Stimulated activated naive CD8-positive, alpha-beta T cell treated with anti-CD3 and anti-CD28 coated beads, Interleukin-15, Interleukin-2, amounts not matched to agents 100 U/mL and 50 U/mL, for 24 hours (primary cell): Measurements from ENCODE around the gene ABRACL.
"Not testable (repeated sequence)": the region's sequence is repeated elsewhere in the genome, so short reads cannot be mapped to it uniquely, and the experiment has no call there.

Experiments
- ATAC-seq: fragments of 150-1000 bp; cut with Tn5 transposase; one replicate; pipeline ENCODE4 v1.10.0; 2021
- DNase-seq: peaks from one replicate; pipeline ENCODE4 v3.0.0; 2021

Gene ABRACL

GRCh38 chr6:139011980-139012379 is 16.6 kb upstream of the ABRACL start:
- ATAC-seq = no peak
- no peak for DNase-seq

- DNase-seq (no peak), ATAC-seq (no peak)
These were observed 15.3 kb upstream of the ABRACL start for GRCh38 chr6:139013185-139013800.

GRCh38 chr6:139014945-139015344 is 13.6 kb upstream of the ABRACL start:
- no peak for DNase-seq
- ATAC-seq = no peak

- ATAC-seq = no peak
These were observed 12.0 kb upstream of the ABRACL start for GRCh38 chr6:139016337-139017213.

GRCh38 chr6:139017227-139017626 is 11.3 kb upstream of the ABRACL start:
- ATAC-seq (no peak), DNase-seq (no peak)

More at GRCh38 chr6:139016337-139017213, 12.0 kb upstream of the ABRACL start:
- no peak for DNase-seq

- ATAC-seq = no peak
- DNase-seq = no peak
These were observed 8.8 kb upstream of the ABRACL start for GRCh38 chr6:139019722-139020121.

GRCh38 chr6:139020689-139021088 is 7.9 kb upstream of the ABRACL start:
- DNase-seq (no peak), ATAC-seq (no peak)

GRCh38 chr6:139025416-139025815 is 3.1 kb upstream of the ABRACL start:
- not testable (repeated sequence) for ATAC-seq, DNase-seq

GRCh38 chr6:139027620-139028182 is 844 bp upstream of the ABRACL start:
- DNase-seq (peak; percentile 49), ATAC-seq (peak; percentile 60)

GRCh38 chr6:139028215-139028657 is 309 bp upstream of the ABRACL start:
- no peak for DNase-seq
- ATAC-seq = peak; percentile 4

- peak; percentile 11 for ATAC-seq
- peak; percentile 50 for DNase-seq
These were observed 1.1 kb downstream of the ABRACL start for GRCh38 chr6:139029470-139030227.

- ATAC-seq (no peak), DNase-seq (peak; percentile 19)
These were observed 1.9 kb downstream of the ABRACL start for GRCh38 chr6:139030228-139030963.

- ATAC-seq = no peak
- no peak for DNase-seq
These were observed 8.9 kb downstream of the ABRACL start for GRCh38 chr6:139037490-139037889.

- DNase-seq (no peak), ATAC-seq (no peak)
These were observed 15.7 kb downstream of the ABRACL start for GRCh38 chr6:139044250-139044649.

- DNase-seq (no peak), ATAC-seq (no peak)
These were observed 19.1 kb downstream of the ABRACL start for GRCh38 chr6:139047677-139048076.

GRCh38 chr6:139048912-139049311 is 20.4 kb downstream of the ABRACL start:
- not testable (repeated sequence) for ATAC-seq

GRCh38 chr6:139050131-139050769 is 21.7 kb downstream of the ABRACL start:
- ATAC-seq, DNase-seq: not testable (repeated sequence)

More at GRCh38 chr6:139048912-139049311, 20.4 kb downstream of the ABRACL start:
- DNase-seq = not testable (repeated sequence)

GRCh38 chr6:139050770-139051313 is 22.3 kb downstream of the ABRACL start:
- ATAC-seq = no peak
- no peak for DNase-seq

GRCh38 chr6:139051396-139052060 is 23.0 kb downstream of the ABRACL start:
- DNase-seq (no peak), ATAC-seq (no peak)

- DNase-seq = no peak
- no peak for ATAC-seq
These were observed 24.8 kb downstream of the ABRACL start for GRCh38 chr6:139053382-139053781.
